ENCODE data around the gene PMM1. TPM values are rescaled to one million over a fixed set of nuclear protein-coding genes. Genes with fewer than 3 reads are reported as not detected.

Gene PMM1
- total and polyA plus RNA-seq, 8 donors = 36.5 to 56.7 (median 50.5) TPM

- intact Hi-C loops (cut with DNase I) = no loop called here
- peaks cover 0 to 3% of the 10 kb centered on the region in 2 donors for H3K27me3 ChIP-seq
- no peak overlapping the region for H3K4me3 ChIP-seq
- TF ChIP-seq CTCF (IDR thresholded peaks at IDR 0.05) = no peak
- ATAC-seq (no peak), DNase-seq (no peak)
- no peak overlapping the region for H3K27ac ChIP-seq
- H3K9me3 ChIP-seq = no peaks in the 10 kb centered on the region
- H3K36me3 ChIP-seq = no peaks in the 10 kb centered on the region
- H3K4me1 ChIP-seq = peaks cover 0 to 2% of the 10 kb centered on the region in 2 donors
Measured at GRCh38 chr22:41567512-41567768, 22.2 kb downstream of the PMM1 start.

- intact Hi-C loops (cut with DNase I) = no loop called here
Measured at GRCh38 chr22:41565403-41566054, 24.1 kb downstream of the PMM1 start.

GRCh38 chr22:41564563-41564962, 25.1 kb downstream of the PMM1 start:
- Histone ChIP-seq H3K4me1 (peaks cover 0 to 2% of the 10 kb centered on the region in 2 donors), H3K27me3 (peaks cover 0 to 30% of the 10 kb centered on the region in 2 donors), H3K9me3 (no peaks in the 10 kb centered on the region), H3K27ac (no peak overlapping the region), H3K4me3 (no peak overlapping the region), H3K36me3 (no peaks in the 10 kb centered on the region)
- ATAC-seq = no peak
- intact Hi-C loops (cut with DNase I) = no loop called here
- no peak for TF ChIP-seq CTCF (IDR thresholded peaks at IDR 0.05)
- DNase-seq = no peak

More at GRCh38 chr22:41565403-41566054, 24.1 kb downstream of the PMM1 start:
- TF ChIP-seq CTCF (IDR thresholded peaks at IDR 0.05) = no peak
- Histone ChIP-seq H3K4me3 (no peak overlapping the region), H3K27me3 (peaks cover 0 to 22% of the 10 kb centered on the region in 2 donors), H3K4me1 (peaks cover 0 to 2% of the 10 kb centered on the region in 2 donors), H3K9me3 (no peaks in the 10 kb centered on the region), H3K27ac (no peak overlapping the region), H3K36me3 (no peaks in the 10 kb centered on the region)
- DNase-seq (peak in 1 of 4 donors; percentile 38), ATAC-seq (peak; percentile 58)

- ATAC-seq = peak; percentile 3
- H3K4me3 ChIP-seq = no peak overlapping the region
Measured at GRCh38 chr22:41563051-41563711, 26.5 kb downstream of the PMM1 start.

More at GRCh38 chr22:41563051-41563711, 26.5 kb downstream of the PMM1 start:
- TF ChIP-seq CTCF (IDR thresholded peaks at IDR 0.05) = no peak
- H3K27ac ChIP-seq = no peak overlapping the region
- peaks cover 0 to 2% of the 10 kb centered on the region in 2 donors for H3K4me1 ChIP-seq
- no peak for DNase-seq
- peaks cover 0 to 41% of the 10 kb centered on the region in 2 donors for H3K27me3 ChIP-seq
- no peaks in the 10 kb centered on the region for H3K9me3 ChIP-seq
- H3K36me3 ChIP-seq = no peaks in the 10 kb centered on the region
- intact Hi-C loops (cut with DNase I) = no loop called here
